Measurements from ENCODE around the gene SYNPO2. TPM values are rescaled to one million over a fixed set of nuclear protein-coding genes. Genes with fewer than 3 reads are reported as not detected.

The SYNPO2 gene
- total and polyA plus RNA-seq, 2 of the 13 experiments (the other 11 are each of a cell fraction or from before 2014, with no cell fraction given): not detected

DNA sequence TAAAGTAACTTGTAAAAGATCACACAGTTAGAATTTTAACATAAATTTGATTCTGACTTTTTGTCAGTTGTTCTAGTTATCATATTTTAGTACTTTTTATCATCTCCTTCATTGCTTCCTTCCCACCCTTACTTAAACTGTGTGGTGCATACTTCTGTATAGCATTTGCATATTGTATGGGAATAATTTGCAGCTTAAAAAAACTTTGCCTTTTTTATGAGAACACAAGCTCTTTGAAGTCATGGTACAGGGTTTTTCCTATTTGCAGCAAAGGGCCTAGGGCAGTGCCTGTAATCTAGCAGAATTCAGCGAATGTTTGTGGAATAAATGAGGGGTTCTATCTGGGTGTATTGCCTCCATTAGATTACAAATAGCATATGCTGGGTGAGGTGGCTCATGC is 41.6 kb downstream of the SYNPO2 start (continued):
- TF ChIP-seq PRDM15 (CRISPR knock-in tag; IDR thresholded peaks at IDR 0.05) (no peak), ZNF660 (CRISPR knock-in tag; IDR thresholded peaks at IDR 0.05; ENCODE audit: borderline replicate concordance, low read depth) (no peak), KDM6A (CRISPR knock-in tag; IDR thresholded peaks at IDR 0.05; ENCODE audit: low read depth) (no peak)

DNA sequence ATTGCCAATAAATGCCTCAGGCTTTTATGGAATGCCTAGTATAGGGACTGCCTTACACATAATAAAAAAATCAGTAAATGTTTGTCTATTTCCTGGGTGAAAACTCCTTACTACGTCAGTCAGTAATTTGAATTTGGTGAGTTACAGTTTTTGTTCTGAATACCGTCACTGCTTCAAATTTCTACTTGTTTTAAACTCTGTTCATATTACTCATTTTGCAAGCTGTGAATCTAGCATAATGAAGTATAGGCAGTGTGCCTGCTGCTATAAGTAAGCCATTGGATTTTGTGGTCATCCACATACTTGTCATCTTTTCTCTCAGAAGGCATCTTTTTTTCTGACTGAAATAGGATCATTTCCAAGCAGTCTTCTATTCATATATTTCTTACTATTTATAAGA is 43.1 kb downstream of the SYNPO2 start:
- Histone ChIP-seq H3K36me3 (replicated peaks in 1 of 2; ENCODE audit: control insufficient read depth in 1 of 2, insufficient read depth in 2 of 2, low read length in 2 of 2) (no peaks in the 10 kb centered on the region), H3K4me2 (ENCODE audit: low read depth, low read length) (no peak overlapping the region), H2AFZ (ENCODE audit: low read length) (no peak overlapping the region), H3K9me3 (ENCODE audit: low read length) (no peaks in the 10 kb centered on the region), H3K27me3 (ENCODE audit: control insufficient read depth in 1 of 2, insufficient read depth in 2 of 2, low read length in 2 of 2) (no peaks in the 10 kb centered on the region), H3K4me1 (ENCODE audit: insufficient read depth, low read length) (no peaks in the 10 kb centered on the region), H3K27ac (ENCODE audit: extremely low read length, insufficient read depth, low read length) (no peak overlapping the region), H4K20me1 (ENCODE audit: insufficient read depth, low read length) (no peaks in the 10 kb centered on the region), H3K79me2 (ENCODE audit: insufficient read depth, low read length) (no peaks in the 10 kb centered on the region), H3K4me3 (replicated peaks in 1 of 3; ENCODE audit: insufficient read depth in 1 of 3, low read depth in 2 of 3, low read length in 3 of 3) (no peak overlapping the region), H3K9ac (ENCODE audit: insufficient read depth, low read depth, low read length) (no peak overlapping the region)
- 19% methylated on average over 2 of the region's 2 CpGs for WGBS (ENCODE audit: low lambda C conversion rate)
- no peak for ATAC-seq
- ChIA-PET CTCF (ENCODE audit: low intra/inter-chr PET ratio, low total read pairs) (no interaction called here), POLR2A (no interaction called here)
- DNase-seq (ENCODE audit: low spot score): no peak
- no peak for FAIRE-seq
- no TSS peak for BruUV-seq (replicated peaks)
- in situ Hi-C loops (cut with HindIII; ENCODE audit: extremely low pct_ligation_motif_present, low pct_unique_long_range_greater_than_20kb) (no loop called here), intact Hi-C loops (cut with micrococcal nuclease; ENCODE audit: unreplicated experiment) (no loop called here)
- TF ChIP-seq ZNF333 (CRISPR knock-in tag; IDR thresholded peaks at IDR 0.05; ENCODE audit: borderline replicate concordance): no peak
- TF ChIP-seq GTF2F1 (IDR thresholded peaks at IDR 0.05; ENCODE audit: low read length): no peak
- TF ChIP-seq, protein P1, sequence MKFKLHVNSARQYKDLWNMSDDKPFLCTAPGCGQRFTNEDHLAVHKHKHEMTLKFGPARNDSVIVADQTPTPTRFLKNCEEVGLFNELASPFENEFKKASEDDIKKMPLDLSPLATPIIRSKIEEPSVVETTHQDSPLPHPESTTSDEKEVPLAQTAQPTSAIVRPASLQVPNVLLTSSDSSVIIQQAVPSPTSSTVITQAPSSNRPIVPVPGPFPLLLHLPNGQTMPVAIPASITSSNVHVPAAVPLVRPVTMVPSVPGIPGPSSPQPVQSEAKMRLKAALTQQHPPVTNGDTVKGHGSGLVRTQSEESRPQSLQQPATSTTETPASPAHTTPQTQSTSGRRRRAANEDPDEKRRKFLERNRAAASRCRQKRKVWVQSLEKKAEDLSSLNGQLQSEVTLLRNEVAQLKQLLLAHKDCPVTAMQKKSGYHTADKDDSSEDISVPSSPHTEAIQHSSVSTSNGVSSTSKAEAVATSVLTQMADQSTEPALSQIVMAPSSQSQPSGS (CRISPR knock-in tag; IDR thresholded peaks at IDR 0.05): no peak
- TF ChIP-seq DMAP1 (CRISPR knock-in tag; IDR thresholded peaks at IDR 0.05): no peak
- TF ChIP-seq ATRX (CRISPR knock-in tag; IDR thresholded peaks at IDR 0.05; ENCODE audit: borderline replicate concordance): no peak
- no peak for TF ChIP-seq ZNF441 (CRISPR knock-in tag; IDR thresholded peaks at IDR 0.05; ENCODE audit: borderline replicate concordance)
- no peak for TF ChIP-seq MLLT10 (CRISPR knock-in tag; IDR thresholded peaks at IDR 0.05)
- no peak for TF ChIP-seq TOPORS (CRISPR knock-in tag; IDR thresholded peaks at IDR 0.05)
- no peak for TF ChIP-seq ZBTB44 (CRISPR knock-in tag; IDR thresholded peaks at IDR 0.05)
- TF ChIP-seq ATF5 (CRISPR knock-in tag; IDR thresholded peaks at IDR 0.05; ENCODE audit: low read depth): no peak
- TF ChIP-seq ZKSCAN1 (IDR thresholded peaks at IDR 0.05; ENCODE audit: low read length): no peak
- TF ChIP-seq ZNF160 (CRISPR knock-in tag; IDR thresholded peaks at IDR 0.05): no peak
- TF ChIP-seq TGIF2 (CRISPR knock-in tag; IDR thresholded peaks at IDR 0.05): no peak

Measured in HepG2 (cell line).